LHCN-M2 (cell line): ENCODE results near the gene CHSY3. TPM values are rescaled to one million over a fixed set of nuclear protein-coding genes. Genes with fewer than 3 reads are reported as not detected.
"Not testable (repeated sequence)": the region's sequence is repeated elsewhere in the genome, so short reads cannot be mapped to it uniquely, and the experiment has no call there.

ENCODE experiments used
- DNase-seq: peaks from one replicate; pipeline ENCODE4 v3.0.0-alpha.2; 2012; ENCODE audit warnings: low read depth
- total RNA-seq: library from RNA; depleted of rRNA; stranded (reverse); fragments of >200 nt; gene quantifications from 2 replicates; pipeline ENCODE4 v1.2.3, GENCODE V29; 2014; rRNA removed

The CHSY3 gene
- total RNA-seq, 1 experiment from 2014 or later, result 7.6 TPM

GRCh38 chr5:130158036-130158435 is 253.8 kb downstream of the CHSY3 start:
- no peak for DNase-seq

DNA sequence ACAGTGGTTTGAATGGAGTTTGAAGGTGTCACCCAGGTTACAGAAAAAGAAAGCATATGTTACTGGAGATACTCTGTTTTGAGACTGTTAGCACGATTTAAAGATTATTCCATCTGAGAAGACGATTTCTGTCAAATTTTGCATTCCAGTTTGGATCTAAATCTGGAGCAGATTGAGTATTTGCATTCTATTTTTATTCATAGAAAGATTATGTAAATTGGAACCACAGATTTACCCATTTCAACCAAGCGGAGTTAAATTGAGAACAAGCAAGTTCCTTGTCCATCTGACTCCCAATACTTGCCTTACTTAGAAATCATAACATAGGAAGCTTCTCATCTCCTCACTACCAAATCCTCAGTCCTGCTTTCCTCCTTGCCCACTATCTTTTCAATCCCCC is 255.7 kb downstream of the CHSY3 start:
- DNase-seq, result no peak

DNA sequence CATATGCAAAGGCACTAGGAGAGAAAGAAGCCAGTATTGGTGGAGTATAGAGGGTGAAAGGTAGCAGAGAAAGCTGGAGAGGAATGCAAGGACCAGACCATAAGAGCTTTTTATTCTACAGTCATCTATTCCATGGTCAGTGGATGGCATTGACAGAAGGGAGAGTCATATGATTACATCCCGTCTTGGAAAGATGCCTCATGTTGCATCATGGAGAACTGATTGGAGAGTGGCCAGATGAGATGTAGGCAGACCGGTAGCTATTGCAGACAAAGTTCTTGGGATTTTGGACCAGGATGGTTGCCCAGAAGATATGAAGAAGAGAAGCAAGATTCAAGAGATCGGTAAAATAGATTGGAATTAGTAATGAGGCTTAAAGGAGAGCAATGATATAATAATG is 260.7 kb downstream of the CHSY3 start:
- peak; percentile 36 for DNase-seq

DNA sequence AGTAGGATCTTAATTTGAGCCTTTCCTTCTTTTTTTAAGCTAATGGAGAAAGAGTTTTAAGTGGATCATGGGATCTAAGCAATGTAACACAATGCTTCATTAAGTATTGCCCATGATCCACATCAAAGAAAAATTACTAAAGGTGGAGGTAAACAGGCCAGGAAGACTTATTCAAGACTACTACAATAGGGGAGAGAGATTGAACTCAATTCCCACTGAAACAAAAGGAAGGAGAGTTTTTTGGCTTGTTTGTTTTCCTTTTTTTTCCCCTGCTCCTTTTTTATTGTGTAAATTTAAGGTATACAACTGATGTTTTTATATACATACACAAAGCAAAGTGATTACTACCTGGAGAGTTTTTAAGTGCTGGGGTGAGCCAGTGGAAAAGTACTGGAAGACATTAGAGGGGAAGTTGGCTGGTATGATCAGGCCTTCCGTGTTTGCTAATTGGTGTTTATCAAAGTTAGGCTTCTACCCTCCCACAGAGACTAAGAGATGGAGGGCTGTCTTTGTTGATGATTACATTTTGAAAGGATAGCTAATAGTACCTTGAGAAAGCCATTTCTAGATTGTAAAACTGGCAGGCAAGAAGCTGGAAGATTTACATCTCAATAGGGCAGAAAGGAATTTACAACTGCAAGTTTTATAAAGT is 262.7 kb downstream of the CHSY3 start:
- no peak for DNase-seq

DNA sequence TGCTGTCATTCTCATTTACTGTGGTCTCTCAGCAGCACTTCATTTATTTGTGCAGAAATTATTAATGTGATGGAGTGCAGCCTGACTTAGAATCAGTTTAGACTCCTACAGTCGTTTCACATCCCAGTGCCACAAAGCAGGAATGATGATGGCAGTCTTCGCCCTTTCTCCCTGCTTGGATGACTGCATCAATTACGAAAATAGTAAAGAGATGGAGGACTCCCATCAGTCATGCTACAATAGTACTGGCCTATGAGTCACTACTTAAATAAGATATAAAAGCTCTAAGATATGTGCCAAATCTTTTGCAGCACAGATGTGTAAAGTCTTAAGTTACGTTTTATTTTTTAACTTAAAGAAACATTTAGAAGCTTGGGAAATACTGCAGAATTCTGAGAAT is 263.9 kb downstream of the CHSY3 start:
- DNase-seq, result peak; percentile 62

GRCh38 chr5:130171699-130172098 is 267.4 kb downstream of the CHSY3 start:
- DNase-seq, result no peak

DNA sequence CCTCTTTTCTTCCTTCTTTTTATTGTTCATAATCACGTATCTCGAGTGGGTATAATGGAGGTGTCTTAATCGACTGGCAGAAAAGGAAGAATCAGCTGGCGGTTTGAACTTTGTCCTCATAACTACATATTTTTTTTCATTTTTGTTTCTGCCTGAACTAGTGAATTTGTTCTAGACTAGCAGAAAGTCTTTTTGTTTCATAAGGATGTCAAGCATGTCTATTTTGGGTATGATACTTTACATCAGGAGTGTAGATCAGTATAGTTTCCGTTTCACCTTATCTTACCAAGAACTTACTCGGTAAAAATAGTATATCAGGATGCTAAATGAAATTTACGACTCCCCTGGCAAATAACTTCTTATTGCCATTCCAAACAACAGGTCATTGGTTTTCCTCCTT is 278.9 kb downstream of the CHSY3 start:
- no peak for DNase-seq

GRCh38 chr5:130189961-130190360 is 285.7 kb downstream of the CHSY3 start:
- no peak for DNase-seq

DNA sequence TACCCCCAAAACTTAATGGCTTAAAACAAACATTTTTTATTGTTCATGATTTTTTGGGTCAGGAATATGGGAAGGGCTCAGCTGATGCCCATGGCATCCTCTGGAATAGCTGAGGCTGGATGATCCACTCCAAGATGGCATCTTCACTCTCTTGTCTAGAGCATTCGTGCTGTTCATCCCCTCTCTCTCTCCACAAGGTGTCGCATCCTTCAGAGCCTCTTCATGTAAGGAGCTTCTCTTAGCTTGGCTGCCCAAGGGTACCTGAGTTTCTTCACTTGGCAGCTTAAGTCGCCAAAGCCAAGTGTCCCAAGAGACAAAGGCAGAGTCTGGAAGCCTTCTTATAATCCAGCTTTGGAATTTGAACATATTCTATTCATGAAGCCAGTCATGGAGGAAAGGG is 294.7 kb downstream of the CHSY3 start:
- DNase-seq, result peak; percentile 50

DNA sequence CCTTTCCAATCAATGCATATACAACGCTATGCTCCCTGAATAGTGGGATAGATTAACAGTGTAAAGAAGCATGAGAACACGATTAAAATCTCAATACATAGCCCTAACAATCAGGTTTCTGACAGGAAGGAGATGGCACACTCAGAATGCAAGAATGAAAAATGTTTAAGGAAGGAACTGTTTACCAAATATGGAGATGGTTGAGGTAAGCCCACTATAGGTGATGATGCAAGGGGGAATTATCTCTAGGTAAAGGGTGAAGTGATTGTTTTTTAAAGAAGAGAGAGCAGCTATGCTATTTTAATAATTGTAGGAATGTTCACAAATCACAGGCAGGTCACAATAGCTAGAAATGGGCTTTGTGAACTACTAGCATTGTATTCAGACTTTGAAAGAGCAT is 302.4 kb downstream of the CHSY3 start:
- DNase-seq, result no peak

DNA sequence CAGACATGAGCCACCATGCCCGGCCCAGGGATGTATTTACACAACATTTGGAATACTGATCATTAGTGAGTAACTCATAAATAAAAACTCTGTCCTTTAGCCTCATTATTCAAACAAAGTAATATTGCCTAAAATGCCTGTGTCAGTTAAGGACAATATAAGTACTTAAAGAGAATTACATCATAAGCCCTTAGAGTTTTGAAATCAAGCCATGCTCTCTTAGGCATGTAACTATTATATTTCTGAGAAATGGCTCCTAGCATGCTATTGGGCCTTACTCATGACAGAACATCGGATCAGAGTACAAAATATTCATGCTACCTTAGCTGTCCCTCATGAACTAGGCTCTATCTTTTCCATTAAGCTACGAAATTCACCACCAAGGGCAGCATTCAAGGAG is 309.3 kb downstream of the CHSY3 start:
- DNase-seq, result peak; percentile 10

DNA sequence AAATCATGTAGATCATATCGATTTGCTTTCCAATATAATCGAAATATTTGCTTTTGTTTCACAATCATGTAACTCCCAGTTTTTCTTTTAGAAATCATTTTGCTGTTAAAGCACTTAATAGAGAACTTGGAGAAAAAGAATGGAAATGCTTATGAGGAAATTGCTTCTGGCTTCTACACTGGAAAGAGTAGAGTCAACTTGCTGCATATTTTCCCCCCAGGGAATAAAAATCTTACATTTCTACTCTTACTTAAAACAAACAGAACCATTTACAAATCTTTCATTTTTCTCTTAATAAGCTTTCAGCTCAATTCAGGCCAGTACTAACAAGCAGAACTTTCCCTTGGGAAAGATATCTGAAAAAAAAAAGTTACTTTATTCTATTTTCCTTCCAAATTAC is 312.0 kb downstream of the CHSY3 start:
- no peak for DNase-seq

DNA sequence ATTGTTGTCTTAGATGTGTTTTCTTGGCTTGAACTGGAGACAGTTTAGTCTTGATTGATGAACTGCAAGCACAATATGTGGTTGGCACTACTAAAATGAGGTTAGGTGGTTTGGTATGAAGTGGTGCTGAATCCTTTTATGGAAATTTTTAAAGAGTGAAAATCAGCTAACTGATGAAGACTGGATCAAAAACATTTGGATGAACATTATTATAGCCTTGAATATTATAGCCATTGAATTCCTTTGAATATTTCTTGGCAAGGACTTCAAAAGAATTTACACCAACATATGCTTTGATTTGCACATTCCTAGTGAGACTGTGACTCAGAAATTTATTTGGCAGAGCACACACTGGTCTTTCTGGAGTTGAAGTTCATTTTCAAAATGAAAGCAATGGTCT is 318.3 kb downstream of the CHSY3 start:
- DNase-seq, result peak; percentile 66

DNA sequence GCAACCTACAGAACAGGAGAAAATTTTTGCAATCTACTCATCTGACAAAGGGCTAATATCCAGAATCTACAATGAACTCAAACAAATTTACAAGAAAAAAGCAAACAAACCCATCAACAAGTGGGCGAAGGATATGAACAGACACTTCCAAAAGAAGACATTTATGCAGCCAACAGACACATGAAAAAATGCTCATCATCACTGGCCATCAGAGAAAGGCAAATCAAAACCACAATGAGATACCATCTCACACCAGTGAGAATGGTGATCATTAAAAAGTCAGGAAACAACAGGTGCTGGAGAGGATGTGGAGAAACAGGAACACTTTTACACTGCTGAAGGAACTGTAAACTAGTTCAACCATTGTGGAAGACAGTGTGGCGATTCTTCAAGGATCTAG is 322.3 kb downstream of the CHSY3 start:
- DNase-seq, result not testable (repeated sequence)

DNA sequence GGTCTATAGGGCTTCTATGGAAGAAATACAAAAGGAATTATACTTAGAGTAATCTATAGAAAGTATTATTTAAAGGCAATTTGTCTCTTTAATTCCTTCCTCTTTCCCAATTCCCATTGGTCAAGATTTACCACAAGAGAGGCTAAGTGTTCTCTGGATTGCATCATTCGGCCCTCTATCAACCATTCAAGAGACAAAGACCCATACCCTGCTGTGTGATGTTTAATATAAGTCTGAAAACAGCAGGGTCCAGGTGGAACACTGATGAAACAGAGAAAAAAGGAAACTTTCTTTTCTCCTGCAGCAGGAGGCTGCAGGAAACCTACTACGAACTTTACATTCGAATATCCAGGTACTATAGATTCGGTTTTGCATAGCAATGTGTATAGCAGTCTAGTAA is 323.4 kb downstream of the CHSY3 start:
- DNase-seq, result no peak

DNA sequence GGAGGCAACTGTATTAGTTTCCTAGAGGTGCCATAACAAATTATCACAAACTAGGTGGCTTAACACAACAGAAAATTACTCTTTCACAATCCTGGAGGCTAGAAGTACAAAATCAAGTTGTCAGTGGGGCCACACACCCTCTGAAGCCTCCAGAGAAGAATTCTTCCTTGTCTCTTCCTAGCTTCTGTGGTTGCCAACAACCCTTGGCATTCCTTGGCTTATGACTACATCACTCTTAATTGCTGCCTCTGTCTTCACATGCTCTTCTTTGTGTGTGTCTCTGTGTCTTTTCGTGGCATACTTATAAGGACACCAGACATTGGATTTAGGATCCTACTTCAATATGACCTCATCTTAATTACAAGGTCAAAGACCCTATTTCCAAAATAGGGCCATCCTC is 327.5 kb downstream of the CHSY3 start:
- peak; percentile 7 for DNase-seq

GRCh38 chr5:130234816-130235215 is 330.6 kb downstream of the CHSY3 start:
- DNase-seq, result peak; percentile 4

Other genes starting within 250 kb of the CHSY3 start
- not detected in 2 replicates for gene MINAR2, start 156.4 kb upstream of the CHSY3 start, total RNA-seq